Neural cell (in vitro differentiated cells): ENCODE measurements around the gene FAM193A. TPM values are rescaled to one million over a fixed set of nuclear protein-coding genes. Genes with fewer than 3 reads are reported as not detected.

ENCODE experiments used
- H2AFZ ChIP-seq: fragments of 200-600, 300-800 bp; sonication (generic), shearing (Covaris generic); 2 replicates; pipeline ENCODE4 v1.6.0; 2014; ENCODE audit warnings: low read depth, mild to moderate bottlenecking, antibody characterized with exemption, low read length, moderate library complexity
- H3F3A ChIP-seq: fragments of 200-600 bp; shearing (Covaris generic); 2 replicates; pipeline ENCODE4 v1.6.1; 2016; ENCODE audit warnings: mild to moderate bottlenecking, moderate library complexity, mixed read lengths, antibody characterized with exemption, low read length; ENCODE audit not compliant: insufficient read depth, poor library complexity, severe bottlenecking
- H3K27ac ChIP-seq: fragments of 200-600, 300-800 bp; sonication (generic), shearing (Covaris generic); 2 replicates; pipeline ENCODE4 v1.5.1; 2014; ENCODE audit warnings: mild to moderate bottlenecking, low read length, moderate library complexity
- H3K27me3 ChIP-seq: fragments of 300-800, 200-600 bp; sonication (generic), shearing (Covaris generic); 2 replicates; pipeline ENCODE4 v1.6.0; 2014; ENCODE audit warnings: mild to moderate bottlenecking, low read depth, low read length, moderate library complexity; ENCODE audit not compliant: insufficient read depth
- H3K36me3 ChIP-seq: fragments of 300-800, 200-600 bp; sonication (generic), shearing (Covaris generic); 2 replicates; pipeline ENCODE4 v1.5.1; 2014; ENCODE audit warnings: mild to moderate bottlenecking, antibody characterized with exemption, low read length, moderate library complexity; ENCODE audit not compliant: insufficient read depth
- H3K4me2 ChIP-seq: fragments of 300-800, 200-600 bp; sonication (generic), shearing (Covaris generic); 2 replicates; pipeline ENCODE4 v1.6.0; 2014; ENCODE audit warnings: mild to moderate bottlenecking, low read length
- H3K4me3 ChIP-seq: fragments of 300-800, 200-600 bp; sonication (generic), shearing (Covaris generic); 2 replicates; pipeline ENCODE4 v1.5.1; 2014; ENCODE audit warnings: mild to moderate bottlenecking, low read length, moderate library complexity
- H3K79me2 ChIP-seq: fragments of 200-600 bp; shearing (Covaris generic); replicated peaks from 2 replicates; pipeline ENCODE4 v1.6.0; 2014; ENCODE audit warnings: mild to moderate bottlenecking, low read length, moderate library complexity; ENCODE audit not compliant: insufficient read depth
- H3K9ac ChIP-seq: fragments of 300-800, 200-600 bp; sonication (generic), shearing (Covaris generic); 2 replicates; pipeline ENCODE4 v1.6.1; 2016; ENCODE audit warnings: mild to moderate bottlenecking, low read length, mixed read lengths
- H3K9me2 ChIP-seq: fragments of 200-600 bp; shearing (Covaris generic); 2 replicates; pipeline ENCODE4 v1.6.1; 2016; ENCODE audit warnings: mild to moderate bottlenecking, low read length, mixed read lengths; ENCODE audit not compliant: insufficient read depth
- H3K9me3 ChIP-seq: fragments of 200-600, 300-800 bp; sonication (generic), shearing (Covaris generic); 2 replicates; pipeline ENCODE4 v1.6.1; 2016; ENCODE audit warnings: mild to moderate bottlenecking, mixed run types, low read length, moderate library complexity, mixed read lengths
- H4K20me1 ChIP-seq: fragments of 200-600 bp; shearing (Covaris generic); 2 replicates; pipeline ENCODE4 v1.6.1; 2016; ENCODE audit warnings: mild to moderate bottlenecking, mixed run types; ENCODE audit not compliant: insufficient read depth
- CTCF ChIP-seq: fragments of 450-650 bp; IDR thresholded peaks from 2 replicates; pipeline ENCODE4 v1.5.1; 2014; ENCODE audit warnings: antibody characterized with exemption, mild to moderate bottlenecking, moderate library complexity; ENCODE audit not compliant: poor library complexity, severe bottlenecking
- EP300 ChIP-seq: fragments of 450-650 bp; conservative IDR thresholded peaks from 2 replicates; pipeline ENCODE4 v1.6.1; 2014; ENCODE audit warnings: antibody characterized with exemption, mild to moderate bottlenecking, moderate library complexity; ENCODE audit not compliant: poor library complexity, severe bottlenecking
- EZH2 ChIP-seq: fragments of 200-600, 300-800 bp; shearing (Covaris generic), sonication (generic); IDR thresholded peaks from 2 replicates; pipeline ENCODE4 v1.6.1; 2014; ENCODE audit warnings: antibody characterized with exemption, low read length, borderline replicate concordance, mild to moderate bottlenecking; ENCODE audit not compliant: insufficient read depth, poor library complexity, severe bottlenecking
- MXI1 ChIP-seq: fragments of 450-650 bp; conservative IDR thresholded peaks from 2 replicates; pipeline ENCODE4 v1.6.1; 2014; ENCODE audit warnings: antibody characterized with exemption, mild to moderate bottlenecking; ENCODE audit not compliant: poor library complexity, severe bottlenecking
- POLR2AphosphoS5 ChIP-seq: IDR thresholded peaks from 2 replicates; pipeline ENCODE4 v1.6.1; 2012
- RAD21 ChIP-seq: fragments of 450-650 bp; conservative IDR thresholded peaks from 2 replicates; pipeline ENCODE4 v1.6.1; 2014; ENCODE audit warnings: antibody characterized with exemption, mild to moderate bottlenecking, moderate library complexity
- REST ChIP-seq: IDR thresholded peaks from 2 replicates; pipeline ENCODE4 v1.6.1; 2012; ENCODE audit warnings: borderline replicate concordance
- SMC3 ChIP-seq: fragments of 450-650 bp; conservative IDR thresholded peaks from 2 replicates; pipeline ENCODE4 v1.6.1; 2014; ENCODE audit warnings: antibody characterized with exemption, mild to moderate bottlenecking, moderate library complexity; ENCODE audit not compliant: poor library complexity
- TAF1 ChIP-seq: IDR thresholded peaks from 2 replicates; pipeline ENCODE4 v1.6.1; 2012; ENCODE audit warnings: low read depth
- polyA plus RNA-seq: library from polyadenylated mRNA; depleted of rRNA; stranded (reverse); fragments of >200 nt; gene quantifications from 2 replicates; pipeline ENCODE4 v1.2.3, GENCODE V29; 2014

Gene FAM193A
- polyA plus RNA-seq, 1 donor from 2014 or later: 11.6 TPM

- Histone ChIP-seq H3K9ac (no peak overlapping the region), H3K9me2 (no peaks in the 10 kb centered on the region), H3K9me3 (no peaks in the 10 kb centered on the region), H3K27me3 (no peaks in the 10 kb centered on the region), H3K4me2 (no peak overlapping the region), H3K36me3 (no peaks in the 10 kb centered on the region), H3K4me3 (no peak overlapping the region), H4K20me1 (no peaks in the 10 kb centered on the region), H2AFZ (no peak overlapping the region), H3F3A (no peaks in the 10 kb centered on the region), H3K27ac (no peak overlapping the region), H3K79me2 (peaks cover 69% of the 10 kb centered on the region)
- TF ChIP-seq CTCF: no peak
- TF ChIP-seq EZH2: no peak
- TF ChIP-seq SMC3: no peak
- no peak for TF ChIP-seq MXI1
- TF ChIP-seq RAD21: no peak
- no peak for TF ChIP-seq TAF1
- no peak for TF ChIP-seq EP300
- no peak for TF ChIP-seq POLR2AphosphoS5
- TF ChIP-seq REST: no peak
Observed at GRCh38 chr4:2578106-2578505, 41.7 kb downstream of the FAM193A start.

- Histone ChIP-seq H3K27me3 (no peaks in the 10 kb centered on the region), H3K9ac (no peak overlapping the region), H3K9me2 (no peaks in the 10 kb centered on the region), H3K9me3 (no peaks in the 10 kb centered on the region), H2AFZ (no peak overlapping the region), H3F3A (no peaks in the 10 kb centered on the region), H4K20me1 (no peaks in the 10 kb centered on the region), H3K4me3 (no peak overlapping the region), H3K79me2 (peaks cover 64% of the 10 kb centered on the region), H3K4me2 (no peak overlapping the region), H3K36me3 (no peaks in the 10 kb centered on the region), H3K27ac (no peak overlapping the region)
- no peak for TF ChIP-seq TAF1
- no peak for TF ChIP-seq CTCF
- TF ChIP-seq REST: no peak
- TF ChIP-seq POLR2AphosphoS5: no peak
- TF ChIP-seq EZH2: no peak
- TF ChIP-seq EP300: no peak
- no peak for TF ChIP-seq SMC3
Observed at GRCh38 chr4:2579910-2580309, 43.5 kb downstream of the FAM193A start.
